Spleen (tissue), 11 donors: ENCODE results near the gene LRBA. TPM values are rescaled to one million over a fixed set of nuclear protein-coding genes. Genes with fewer than 3 reads are reported as not detected.
"Not testable (repeated sequence)": the region's sequence is repeated elsewhere in the genome, so short reads cannot be mapped to it uniquely, and the experiment has no call there.

Experiments used
- DNase-seq: peaks from one replicate; pipeline ENCODE4 v3.0.0-alpha.2; 2020
- H3K27ac ChIP-seq, 8 donors: fragments of 200-600 bp; sonication (generic) in 7 of 8; 1 replicate in 4 of 8; 2 replicates in 4 of 8; pipeline versions ENCODE4 v1.5.0 to v1.8.0; 2016 to 2021; ENCODE audit warnings: inconsistent platforms in 4 of 8, mild to moderate bottlenecking in 4 of 8, moderate library complexity in 1 of 8
- H3K27me3 ChIP-seq, 7 donors: fragments of 200-600 bp; sonication (generic) in 6 of 7; replicated peaks in 1 of 7; 1 replicate in 4 of 7; 2 replicates in 3 of 7; pipeline versions ENCODE4 v1.5.0 to v1.8.0; 2016 to 2021; ENCODE audit warnings: inconsistent platforms in 3 of 7, mild to moderate bottlenecking in 1 of 7
- H3K36me3 ChIP-seq, 6 donors: fragments of 200-600 bp; sonication (generic) in 5 of 6; 1 replicate in 4 of 6; 2 replicates in 2 of 6; pipeline versions ENCODE4 v1.5.0 to v1.8.0; 2016 to 2021; ENCODE audit warnings: inconsistent platforms in 2 of 6
- H3K4me1 ChIP-seq, 6 donors: fragments of 200-600 bp; sonication (generic) in 5 of 6; 1 replicate in 3 of 6; 2 replicates in 3 of 6; pipeline versions ENCODE4 v1.5.0 to v1.8.0; 2016 to 2021; ENCODE audit warnings: inconsistent platforms in 3 of 6
- H3K4me3 ChIP-seq, 8 donors: fragments of 200-600 bp; sonication (generic) in 7 of 8; 1 replicate in 4 of 8; 2 replicates in 4 of 8; pipeline versions ENCODE4 v1.5.0 to v1.8.0; 2016 to 2021; ENCODE audit warnings: inconsistent platforms in 4 of 8, mild to moderate bottlenecking in 4 of 8, moderate library complexity in 2 of 8
- H3K9me3 ChIP-seq, 8 donors: fragments of 200-600 bp; sonication (generic) in 7 of 8; 1 replicate in 4 of 8; 2 replicates in 4 of 8; pipeline versions ENCODE4 v1.5.0 to v1.8.0; 2016 to 2021; ENCODE audit warnings: inconsistent platforms in 4 of 8
- CTCF ChIP-seq, 11 experiments: fragments of 200-600 bp in 7 of 11; fragments of 450-650 bp in 4 of 11; sonication (generic) in 4 of 11; IDR thresholded peaks in 8 of 11; conservative IDR thresholded peaks in 3 of 11; 1 replicate in 7 of 11; 2 replicates in 4 of 11; pipeline versions ENCODE4 v1.4.0 to v1.8.0; 2016 to 2021; ENCODE audit warnings: antibody characterized with exemption in 11 of 11, inconsistent platforms in 4 of 11, mild to moderate bottlenecking in 1 of 11
- POLR2A ChIP-seq, 3 donors: fragments of 450-650 bp; IDR thresholded peaks; one replicate each; pipeline ENCODE4 v1.5.1; 2017; ENCODE audit warnings: antibody characterized with exemption in 3 of 3, mild to moderate bottlenecking in 1 of 3
- POLR2AphosphoS5 ChIP-seq, 3 donors: sonication (generic); formaldehyde crosslinking; IDR thresholded peaks; one replicate each; pipeline ENCODE4 v1.5.1; 2017; ENCODE audit warnings: antibody characterized with exemption in 3 of 3
- WGBS, 5 donors: extraction: QIAGEN DNeasy Blood & Tissue Kit in 3 of 5; methylation state at CpG; one replicate each; pipeline versions ENCODE4 v1.1.5 to v1.1.7; 2013 to 2018; 5-methylcytosine and 5-hydroxymethylcytosine counted together
- intact Hi-C: fragments of 100-400 bp; cut with DNase I; formaldehyde crosslinking; loops from one replicate; pipeline ENCODE4 v1.15.0; 2023; ENCODE audit warnings: low total_unique reads
- polyA plus RNA-seq, 3 donors: library from polyadenylated mRNA; stranded (reverse); fragments of 200-250 nt; gene quantifications; one replicate each; pipeline ENCODE4 v1.2.1, GENCODE V29; 2013
- total RNA-seq, 7 donors: library from RNA; depleted of rRNA in 3 of 7; stranded (reverse); fragments of >200 nt in 3 of 7; fragmentation: NEBNext Ultra II Directional in 4 of 7; extraction: Animal tissue kit (Norgen Biotek cat#: 25700) in 4 of 7; gene quantifications; one replicate each; pipeline versions ENCODE4 v1.1.0 to v1.2.1, GENCODE V29; 2016 to 2021
- donor health status: healthy with polysubstance abuse.
- donor health status: DM: no; HTN: no; CAD: no; lungs with moderate emphysema.
- donor health status: DM: no; HTN: no; CAD: no.
- donor health status: Bipolar disorder and iron deficiency.
- donor health status: healthy.
- donor health status: DM: no; HTN: no; CAD: no.
- donor health status: DM: yes; HTN: yes; CAD: no.

LRBA gene
- total and polyA plus RNA-seq, 10 donors: 8.2 to 84.9 (median 50.5) TPM

GRCh38 chr4:150514709-150515108 is 500.4 kb downstream of the LRBA start:
- Histone ChIP-seq H3K27ac (no peak overlapping the region), H3K4me3 (no peak overlapping the region), H3K4me1 (no peaks in the 10 kb centered on the region), H3K9me3 (no peaks in the 10 kb centered on the region), H3K36me3 (peaks cover 0 to 7% (median 0%) of the 10 kb centered on the region in 6 donors), H3K27me3 (no peaks in the 10 kb centered on the region)
- intact Hi-C loops: no loop called here
- DNase-seq: no peak
- WGBS, 5 donors: 91 to 95% (median 93%) methylated on average over 6 of the region's 6 CpGs
- TF ChIP-seq CTCF (IDR thresholded peaks at IDR 0.05 in 8 of 11, conservative IDR thresholded peaks at IDR 0.05 in 3 of 11) (no peak), POLR2A (IDR thresholded peaks at IDR 0.05) (no peak), POLR2AphosphoS5 (IDR thresholded peaks at IDR 0.05) (no peak)

- Histone ChIP-seq H3K4me1 (no peaks in the 10 kb centered on the region), H3K4me3 (no peak overlapping the region), H3K27me3 (no peaks in the 10 kb centered on the region), H3K36me3 (peaks cover 0 to 7% (median 0%) of the 10 kb centered on the region in 6 donors), H3K9me3 (peaks cover 0 to 8% (median 4%) of the 10 kb centered on the region in 8 donors), H3K27ac (no peak overlapping the region)
- no peak for DNase-seq
- WGBS, 5 donors: 76 to 92% (median 82%) methylated on average over 6 of the region's 6 CpGs
- TF ChIP-seq CTCF (IDR thresholded peaks at IDR 0.05 in 8 of 11, conservative IDR thresholded peaks at IDR 0.05 in 3 of 11) (no peak), POLR2A (IDR thresholded peaks at IDR 0.05) (no peak), POLR2AphosphoS5 (IDR thresholded peaks at IDR 0.05) (no peak)
- intact Hi-C loops: no loop called here
Observed at GRCh38 chr4:150510176-150510865, 504.8 kb downstream of the LRBA start.

GRCh38 chr4:150507656-150508055 is 507.4 kb downstream of the LRBA start:
- H3K27ac ChIP-seq, H3K27me3 ChIP-seq, H3K36me3 ChIP-seq, intact Hi-C loops, H3K4me3 ChIP-seq, H3K9me3 ChIP-seq, H3K4me1 ChIP-seq, DNase-seq: not testable (repeated sequence)
- 95 to 100% (median 97%) methylated on average over 3 of the region's 3 CpGs for WGBS, 5 donors

GRCh38 chr4:150501983-150502382 is 513.1 kb downstream of the LRBA start:
- intact Hi-C loops: no loop called here

More at GRCh38 chr4:150501983-150502382, 513.1 kb downstream of the LRBA start:
- Histone ChIP-seq H3K27ac (no peak overlapping the region), H3K27me3 (no peaks in the 10 kb centered on the region), H3K4me1 (no peaks in the 10 kb centered on the region), H3K4me3 (no peak overlapping the region), H3K9me3 (peaks cover 0 to 5% (median 0%) of the 10 kb centered on the region in 8 donors), H3K36me3 (no peaks in the 10 kb centered on the region)
- TF ChIP-seq CTCF (IDR thresholded peaks at IDR 0.05 in 8 of 11, conservative IDR thresholded peaks at IDR 0.05 in 3 of 11): no peak
- TF ChIP-seq POLR2AphosphoS5 (IDR thresholded peaks at IDR 0.05): no peak
- no peak for TF ChIP-seq POLR2A (IDR thresholded peaks at IDR 0.05)
- DNase-seq: no peak
